ENCODE data around the gene STXBP1.
A peak's percentile ranks its signal among the peaks of the same experiment; 100 is the strongest.

Gene STXBP1

GRCh38 chr9:127611899-127612790, at the start of gene STXBP1:
TSS of gene STXBP1 (plus strand) at chr9:127612277. CDS start at chr9:127612404, 127 bp downstream.
- H3K27me3 ChIP-seq (ENCODE audit: insufficient read depth, low read length): peaks cover 55% of the 10 kb centered on the region
- H3K9me3 ChIP-seq (ENCODE audit: insufficient read depth, low read depth, low read length): no peaks in the 10 kb centered on the region
- H3K27ac ChIP-seq (ENCODE audit: low read length): no peak within 1 kb of the TSS
- peak within 1 kb of the TSS; percentile 90 for H3K4me3 ChIP-seq (ENCODE audit: low read length)
- H3K9ac ChIP-seq (ENCODE audit: low read depth, low read length): peak within 1 kb of the TSS; percentile 71; the same call in 1 of the 2 replicates
- H3K36me3 ChIP-seq (ENCODE audit: insufficient read depth, low read depth, low read length): no peaks in the 10 kb centered on the region
- H3K4me1 ChIP-seq (ENCODE audit: insufficient read depth, low read length): peaks cover 8% of the 10 kb centered on the region; the same call in 1 of the 2 replicates

DNA sequence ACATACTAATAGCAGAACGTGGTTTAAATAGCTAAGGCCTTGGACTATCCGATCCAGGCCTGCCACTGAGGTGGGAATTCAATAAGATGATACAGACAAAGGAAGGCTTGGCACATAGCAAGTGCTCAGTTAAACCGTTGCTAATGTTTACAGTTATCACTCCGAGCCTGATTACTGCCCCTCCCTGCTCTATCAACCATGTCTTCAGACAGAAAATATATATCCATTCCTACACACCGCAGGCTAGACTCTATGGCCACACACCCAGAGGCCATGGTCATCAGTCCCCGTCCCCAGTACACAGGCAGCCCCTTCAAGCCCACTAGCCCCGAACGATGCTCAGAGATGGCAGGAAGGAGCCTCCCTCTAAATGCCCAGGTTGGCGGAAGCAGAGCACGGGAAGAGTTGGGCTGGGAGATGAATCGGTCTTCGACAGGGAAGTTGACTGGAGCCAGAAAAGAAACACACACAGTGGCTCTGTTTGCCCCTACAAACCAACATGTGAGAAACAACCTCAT, 49.7 kb upstream of the STXBP1 start:
- Histone ChIP-seq H3K9me3 (ENCODE audit: insufficient read depth, low read depth, low read length) (no peaks in the 10 kb centered on the region), H3K27me3 (ENCODE audit: insufficient read depth, low read length) (peaks cover 1% of the 10 kb centered on the region; the same call in 1 of the 2 replicates), H3K4me1 (ENCODE audit: insufficient read depth, low read length) (peaks cover 20% of the 10 kb centered on the region), H3K4me3 (ENCODE audit: low read length) (no peak overlapping the region), H3K36me3 (ENCODE audit: insufficient read depth, low read depth, low read length) (peaks cover 12% of the 10 kb centered on the region; the same call in 1 of the 2 replicates), H3K9ac (ENCODE audit: low read depth, low read length) (no peak overlapping the region), H3K27ac (ENCODE audit: low read length) (no peak overlapping the region)

DNA sequence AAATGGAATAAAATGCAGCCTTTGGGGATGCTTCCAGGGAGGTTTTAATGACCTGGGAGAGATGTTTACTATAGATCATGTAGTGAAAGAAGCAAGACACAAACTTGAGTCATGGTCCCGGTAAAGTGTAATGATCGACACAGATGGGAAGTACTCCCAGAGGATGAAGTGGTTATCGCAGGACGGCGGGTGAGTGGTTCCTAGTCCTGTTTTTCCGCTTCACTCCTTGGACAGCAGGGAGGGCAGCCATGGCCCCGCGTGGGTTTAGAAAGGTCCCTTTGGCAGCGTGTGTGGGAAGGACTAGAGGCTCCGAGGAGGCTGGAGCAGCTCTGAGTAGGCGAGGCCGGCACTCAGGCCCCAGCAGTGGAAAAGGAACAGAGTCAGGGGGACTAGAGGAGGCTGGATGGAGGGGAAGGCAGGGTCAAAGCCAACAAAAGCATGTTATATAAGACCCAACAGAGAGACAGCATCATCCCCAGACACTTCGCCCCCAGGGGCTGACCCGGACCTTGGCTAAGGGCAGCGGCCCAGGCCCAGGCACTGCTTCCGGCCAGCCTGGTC, 49.2 kb upstream of the STXBP1 start:
- Histone ChIP-seq H3K9ac (ENCODE audit: low read depth, low read length) (no peak overlapping the region), H3K27ac (ENCODE audit: low read length) (no peak overlapping the region), H3K27me3 (ENCODE audit: insufficient read depth, low read length) (peaks cover 7% of the 10 kb centered on the region), H3K4me3 (ENCODE audit: low read length) (no peak overlapping the region), H3K4me1 (ENCODE audit: insufficient read depth, low read length) (peaks cover 26% of the 10 kb centered on the region), H3K36me3 (ENCODE audit: insufficient read depth, low read depth, low read length) (peaks cover 12% of the 10 kb centered on the region; the same call in 1 of the 2 replicates), H3K9me3 (ENCODE audit: insufficient read depth, low read depth, low read length) (no peaks in the 10 kb centered on the region)

DNA sequence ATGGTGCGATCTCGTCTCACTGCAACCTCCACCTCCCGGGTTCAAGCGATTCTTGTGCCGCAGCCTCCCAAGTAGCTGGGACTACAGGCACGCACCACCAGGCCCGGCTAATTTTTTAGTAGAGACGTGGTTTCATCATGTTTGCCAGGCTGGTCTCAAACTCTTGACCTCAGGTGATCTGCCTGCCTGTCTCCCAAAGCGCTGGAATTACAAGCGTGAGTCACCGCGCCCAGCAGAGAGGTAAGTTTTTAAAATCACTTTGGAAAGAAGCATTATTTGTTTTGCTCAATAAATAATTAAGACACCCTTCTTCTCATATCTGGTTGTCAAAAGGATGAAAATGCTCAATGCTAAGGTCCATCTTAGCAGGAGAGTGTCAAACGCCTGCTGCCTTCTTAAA, 48.5 kb upstream of the STXBP1 start:
- Histone ChIP-seq H3K27me3 (ENCODE audit: insufficient read depth, low read length) (peaks cover 11% of the 10 kb centered on the region), H3K9ac (ENCODE audit: low read depth, low read length) (no peak overlapping the region), H3K4me1 (ENCODE audit: insufficient read depth, low read length) (peaks cover 26% of the 10 kb centered on the region), H3K9me3 (ENCODE audit: insufficient read depth, low read depth, low read length) (no peaks in the 10 kb centered on the region), H3K36me3 (ENCODE audit: insufficient read depth, low read depth, low read length) (peaks cover 12% of the 10 kb centered on the region; the same call in 1 of the 2 replicates), H3K4me3 (ENCODE audit: low read length) (no peak overlapping the region), H3K27ac (ENCODE audit: low read length) (no peak overlapping the region)

DNA sequence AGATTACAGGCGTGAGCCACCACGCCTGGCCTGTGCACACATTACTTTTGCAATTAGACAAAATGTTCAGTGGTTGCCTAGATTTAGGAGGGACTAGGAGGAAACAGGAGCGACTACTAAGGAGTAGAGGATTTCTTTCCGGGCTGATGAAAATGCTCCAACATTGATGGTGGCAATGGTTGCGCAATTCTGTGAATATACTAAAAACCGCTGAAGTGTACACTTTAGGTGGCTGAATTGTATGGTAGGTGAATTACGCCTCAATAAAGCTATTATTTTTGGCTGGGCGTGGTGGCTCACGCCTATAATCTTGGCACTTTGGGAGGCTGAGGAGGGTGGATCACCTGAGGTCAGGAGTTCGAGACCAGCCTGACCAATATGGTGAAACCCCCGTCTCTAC, 46.8 kb upstream of the STXBP1 start:
- peaks cover 33% of the 10 kb centered on the region for H3K4me1 ChIP-seq (ENCODE audit: insufficient read depth, low read length)
- H3K27ac ChIP-seq (ENCODE audit: low read length): no peak overlapping the region
- H3K36me3 ChIP-seq (ENCODE audit: insufficient read depth, low read depth, low read length): peaks cover 6% of the 10 kb centered on the region; the same call in 1 of the 2 replicates
- H3K4me3 ChIP-seq (ENCODE audit: low read length): no peak overlapping the region
- H3K27me3 ChIP-seq (ENCODE audit: insufficient read depth, low read length): peaks cover 18% of the 10 kb centered on the region
- H3K9ac ChIP-seq (ENCODE audit: low read depth, low read length): no peak overlapping the region
- no peaks in the 10 kb centered on the region for H3K9me3 ChIP-seq (ENCODE audit: insufficient read depth, low read depth, low read length)

GRCh38 chr9:127566351-127567001, 45.6 kb upstream of the STXBP1 start:
- no peaks in the 10 kb centered on the region for H3K36me3 ChIP-seq (ENCODE audit: insufficient read depth, low read depth, low read length)
- peak overlapping the region; percentile 66; the same call in 1 of the 2 replicates for H3K4me3 ChIP-seq (ENCODE audit: low read length)
- no peaks in the 10 kb centered on the region for H3K9me3 ChIP-seq (ENCODE audit: insufficient read depth, low read depth, low read length)
- H3K27ac ChIP-seq (ENCODE audit: low read length): no peak overlapping the region
- H3K27me3 ChIP-seq (ENCODE audit: insufficient read depth, low read length): peaks cover 24% of the 10 kb centered on the region
- H3K4me1 ChIP-seq (ENCODE audit: insufficient read depth, low read length): peaks cover 31% of the 10 kb centered on the region
- H3K9ac ChIP-seq (ENCODE audit: low read depth, low read length): no peak overlapping the region

DNA sequence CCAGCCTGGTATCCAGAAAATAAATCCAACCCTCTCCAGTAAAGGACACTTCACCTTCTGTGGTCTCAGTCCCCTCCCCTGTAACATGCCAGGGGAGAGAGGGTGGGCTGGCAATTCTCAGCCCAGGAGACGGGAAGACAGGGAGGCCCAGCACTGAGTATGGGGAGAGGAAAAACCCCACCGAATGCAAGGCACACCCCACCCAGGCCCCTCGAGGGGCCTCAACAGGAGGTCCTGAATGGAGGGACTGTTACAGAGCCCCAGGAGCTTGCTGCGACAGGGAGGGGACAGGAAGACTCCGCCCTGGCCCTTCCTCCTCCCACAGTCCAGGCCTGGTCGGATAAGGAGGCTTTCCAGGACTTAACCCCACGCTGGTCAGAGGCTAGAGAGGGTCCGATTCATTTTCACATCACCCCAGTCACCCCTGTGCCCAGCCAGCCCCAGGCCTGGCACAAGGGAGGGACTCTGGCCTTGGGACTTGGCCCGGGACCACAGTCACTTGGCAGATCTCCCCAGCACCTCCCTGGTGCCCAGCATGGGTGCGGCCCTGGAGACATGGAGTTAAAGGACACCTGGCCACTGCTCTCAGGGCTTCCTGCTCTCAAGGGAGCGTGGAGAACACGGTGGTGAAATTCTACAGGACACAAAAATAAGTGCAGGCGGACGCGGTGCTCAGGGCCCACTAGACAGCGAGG, 44.9 kb upstream of the STXBP1 start:
- peaks cover 28% of the 10 kb centered on the region for H3K4me1 ChIP-seq (ENCODE audit: insufficient read depth, low read length)
- H3K9ac ChIP-seq (ENCODE audit: low read depth, low read length): peak overlapping the region; percentile 73; the same call in 1 of the 2 replicates
- no peaks in the 10 kb centered on the region for H3K9me3 ChIP-seq (ENCODE audit: insufficient read depth, low read depth, low read length)
- no peaks in the 10 kb centered on the region for H3K36me3 ChIP-seq (ENCODE audit: insufficient read depth, low read depth, low read length)
- H3K4me3 ChIP-seq (ENCODE audit: low read length): peak overlapping the region; percentile 66
- H3K27me3 ChIP-seq (ENCODE audit: insufficient read depth, low read length): peaks cover 24% of the 10 kb centered on the region
- no peak overlapping the region for H3K27ac ChIP-seq (ENCODE audit: low read length)

DNA sequence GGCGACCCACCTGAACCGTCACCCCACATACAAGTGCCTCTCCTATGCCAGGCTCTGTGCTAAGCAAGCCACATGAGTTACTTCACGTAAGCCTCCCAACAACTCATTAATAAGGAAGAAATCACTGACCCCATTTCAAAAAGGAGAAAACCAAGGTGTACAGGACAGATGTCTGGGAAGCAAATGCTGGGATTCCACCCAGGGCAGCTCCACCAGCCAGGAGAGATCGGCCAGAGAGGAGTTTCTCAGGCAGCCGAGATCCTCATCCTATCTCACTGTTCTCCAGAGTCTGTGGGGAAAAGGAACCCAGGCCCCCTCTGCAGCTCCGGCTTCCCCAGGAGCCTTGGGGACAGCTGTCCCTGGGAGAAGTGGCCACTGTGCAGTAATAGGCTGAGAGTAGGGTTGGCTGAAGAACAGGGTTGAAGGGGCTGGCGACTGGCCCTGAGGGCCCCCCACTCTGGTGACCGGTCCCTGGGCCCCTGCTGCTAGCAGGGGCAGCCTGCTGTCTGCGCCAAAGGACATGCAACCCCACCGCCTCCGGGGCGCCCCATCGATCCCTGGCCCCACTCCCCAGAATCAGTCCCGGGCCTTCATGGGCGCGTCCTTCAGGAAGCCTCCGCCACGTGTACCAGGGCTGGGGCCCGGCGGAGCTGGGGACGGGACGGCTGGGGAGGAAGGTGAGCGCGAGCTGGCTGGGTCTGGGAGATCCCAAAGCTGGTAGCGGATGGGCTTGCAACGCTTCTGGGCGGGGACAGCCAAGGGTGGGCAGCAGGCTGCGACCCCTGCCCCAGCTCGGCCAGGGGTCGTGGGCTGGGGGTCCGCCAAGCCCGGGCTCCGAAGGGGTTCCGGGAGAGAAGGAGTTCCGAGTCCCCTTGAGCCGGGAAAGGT, 44.1 kb upstream of the STXBP1 start:
- H3K4me1 ChIP-seq (ENCODE audit: insufficient read depth, low read length): peaks cover 22% of the 10 kb centered on the region
- H3K9ac ChIP-seq (ENCODE audit: low read depth, low read length): peak overlapping the region; percentile 73; the same call in 1 of the 2 replicates
- no peaks in the 10 kb centered on the region for H3K9me3 ChIP-seq (ENCODE audit: insufficient read depth, low read depth, low read length)
- H3K27ac ChIP-seq (ENCODE audit: low read length): no peak overlapping the region
- H3K4me3 ChIP-seq (ENCODE audit: low read length): peak overlapping the region; percentile 66
- peaks cover 24% of the 10 kb centered on the region for H3K27me3 ChIP-seq (ENCODE audit: insufficient read depth, low read length)
- H3K36me3 ChIP-seq (ENCODE audit: insufficient read depth, low read depth, low read length): no peaks in the 10 kb centered on the region

- H3K36me3 ChIP-seq (ENCODE audit: insufficient read depth, low read depth, low read length): no peaks in the 10 kb centered on the region
- H3K27ac ChIP-seq (ENCODE audit: low read length): no peak overlapping the region
- H3K9ac ChIP-seq (ENCODE audit: low read depth, low read length): peak overlapping the region; percentile 73; the same call in 1 of the 2 replicates
- H3K9me3 ChIP-seq (ENCODE audit: insufficient read depth, low read depth, low read length): no peaks in the 10 kb centered on the region
- peak overlapping the region; percentile 66 for H3K4me3 ChIP-seq (ENCODE audit: low read length)
- H3K27me3 ChIP-seq (ENCODE audit: insufficient read depth, low read length): peaks cover 24% of the 10 kb centered on the region
- H3K4me1 ChIP-seq (ENCODE audit: insufficient read depth, low read length): peaks cover 22% of the 10 kb centered on the region
These were observed 43.5 kb upstream of the STXBP1 start for GRCh38 chr9:127568618-127568970.

GRCh38 chr9:127568971-127569885, 42.8 kb upstream of the STXBP1 start:
- no peaks in the 10 kb centered on the region for H3K9me3 ChIP-seq (ENCODE audit: insufficient read depth, low read depth, low read length)
- peak overlapping the region; percentile 79 for H3K4me3 ChIP-seq (ENCODE audit: low read length)
- H3K9ac ChIP-seq (ENCODE audit: low read depth, low read length): peak overlapping the region; percentile 90
- H3K4me1 ChIP-seq (ENCODE audit: insufficient read depth, low read length): peaks cover 22% of the 10 kb centered on the region
- no peaks in the 10 kb centered on the region for H3K36me3 ChIP-seq (ENCODE audit: insufficient read depth, low read depth, low read length)
- H3K27ac ChIP-seq (ENCODE audit: low read length): peak overlapping the region; percentile 76
- peaks cover 24% of the 10 kb centered on the region for H3K27me3 ChIP-seq (ENCODE audit: insufficient read depth, low read length)
